GM20000 (cell line): Measurements from ENCODE around the gene TXLNA.
A peak's percentile ranks its signal among the peaks of the same experiment; 100 is the strongest.
"Not testable (repeated sequence)": the region's sequence is repeated elsewhere in the genome, so short reads cannot be mapped to it uniquely, and the experiment has no call there.

ENCODE experiments used
- DNase-seq: peaks from one replicate; pipeline ENCODE4 v3.0.0; 2012; ENCODE audit warnings: low spot score
- TF ChIP-seq, protein P1 (sequence below): IDR thresholded peaks from 2 replicates; pipeline ENCODE4 v1.5.1; 2012; ENCODE audit warnings: mild to moderate bottlenecking, control low read depth; ENCODE audit errors: extremely low read depth, missing control alignments

Gene TXLNA

DNA sequence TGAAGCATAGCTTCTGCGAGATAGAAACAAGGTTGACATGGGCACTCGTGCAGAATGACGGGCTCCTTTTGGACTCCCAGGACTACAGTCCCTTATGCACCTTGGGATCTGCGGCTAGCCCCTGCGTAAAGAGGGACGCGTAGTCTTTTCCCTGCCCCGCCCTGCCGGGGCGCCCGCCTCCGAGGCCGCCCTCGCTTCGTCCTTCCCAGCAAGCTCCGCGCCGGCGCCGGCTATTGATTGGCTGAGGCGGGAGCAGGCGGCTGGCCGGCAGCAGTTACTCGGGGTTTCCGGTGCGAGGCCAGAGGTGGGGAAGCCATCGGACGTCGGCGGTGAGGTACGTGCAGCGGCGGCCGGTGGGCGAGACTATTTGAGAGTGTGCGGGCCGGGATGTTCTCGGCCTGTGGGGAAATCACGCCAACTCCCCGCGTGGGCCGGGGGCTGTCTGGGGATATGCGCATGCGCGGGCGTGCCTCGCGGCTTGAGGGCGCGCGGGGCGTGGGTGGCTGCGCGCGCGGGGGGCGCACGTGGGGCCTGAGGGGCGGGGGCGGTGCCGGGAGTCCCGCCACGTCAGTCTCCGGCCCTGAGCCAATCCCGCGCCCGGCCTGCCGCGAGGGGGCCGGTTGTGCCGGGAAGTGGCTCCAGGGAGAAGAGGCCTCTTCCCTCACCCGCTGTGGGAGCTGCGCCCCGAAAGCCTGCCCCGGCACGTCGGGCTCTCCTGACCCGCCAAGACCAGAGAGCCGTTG is at the start of gene TXLNA:
Gene TXLNA (plus strand): TSS at position 233 of the 743 bp plus-strand sequence. CDS start 671 bp downstream, outside the sequence.
- DNase-seq: peak; percentile 98
- TF ChIP-seq, protein P1, sequence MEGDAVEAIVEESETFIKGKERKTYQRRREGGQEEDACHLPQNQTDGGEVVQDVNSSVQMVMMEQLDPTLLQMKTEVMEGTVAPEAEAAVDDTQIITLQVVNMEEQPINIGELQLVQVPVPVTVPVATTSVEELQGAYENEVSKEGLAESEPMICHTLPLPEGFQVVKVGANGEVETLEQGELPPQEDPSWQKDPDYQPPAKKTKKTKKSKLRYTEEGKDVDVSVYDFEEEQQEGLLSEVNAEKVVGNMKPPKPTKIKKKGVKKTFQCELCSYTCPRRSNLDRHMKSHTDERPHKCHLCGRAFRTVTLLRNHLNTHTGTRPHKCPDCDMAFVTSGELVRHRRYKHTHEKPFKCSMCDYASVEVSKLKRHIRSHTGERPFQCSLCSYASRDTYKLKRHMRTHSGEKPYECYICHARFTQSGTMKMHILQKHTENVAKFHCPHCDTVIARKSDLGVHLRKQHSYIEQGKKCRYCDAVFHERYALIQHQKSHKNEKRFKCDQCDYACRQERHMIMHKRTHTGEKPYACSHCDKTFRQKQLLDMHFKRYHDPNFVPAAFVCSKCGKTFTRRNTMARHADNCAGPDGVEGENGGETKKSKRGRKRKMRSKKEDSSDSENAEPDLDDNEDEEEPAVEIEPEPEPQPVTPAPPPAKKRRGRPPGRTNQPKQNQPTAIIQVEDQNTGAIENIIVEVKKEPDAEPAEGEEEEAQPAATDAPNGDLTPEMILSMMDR: no peak

DNA sequence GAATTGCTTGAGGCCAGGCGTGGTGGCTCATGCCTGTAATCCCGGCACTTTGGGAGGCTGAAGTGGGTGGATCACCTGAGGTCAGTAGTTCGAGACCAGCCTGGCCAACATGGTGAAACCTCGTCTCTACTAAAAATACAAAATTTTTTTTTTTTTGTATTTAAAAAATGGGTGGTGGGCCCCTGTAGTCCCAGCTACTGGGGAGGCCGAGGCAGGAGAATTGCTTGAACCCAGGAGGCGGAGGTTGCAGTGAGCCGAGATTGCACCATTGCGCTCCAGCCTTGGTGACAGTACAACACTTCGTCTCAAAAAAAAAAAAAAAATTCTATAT is 45.6 kb upstream of the TXLNA start:
- DNase-seq: not testable (repeated sequence)

DNA sequence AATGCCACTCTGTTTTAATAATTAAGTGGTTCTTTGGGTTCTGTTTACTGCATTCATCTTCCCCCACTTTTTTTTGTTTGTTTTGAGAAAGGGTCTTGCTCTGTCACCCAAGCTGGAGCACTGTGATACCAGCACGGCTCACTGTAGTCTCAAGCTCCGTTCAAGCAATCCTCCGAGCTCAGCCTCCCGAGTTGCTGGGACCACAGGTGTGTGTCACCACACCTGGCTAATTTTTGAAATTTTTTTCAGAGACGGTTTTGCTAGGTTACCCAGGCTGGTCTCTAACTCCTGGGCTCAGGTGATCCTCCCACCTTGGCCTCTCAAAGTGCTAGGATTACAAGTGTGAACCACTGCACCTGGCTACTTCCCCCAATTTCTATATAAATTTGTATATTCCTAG is 42.4 kb upstream of the TXLNA start:
- TF ChIP-seq, protein P1: no peak

DNA sequence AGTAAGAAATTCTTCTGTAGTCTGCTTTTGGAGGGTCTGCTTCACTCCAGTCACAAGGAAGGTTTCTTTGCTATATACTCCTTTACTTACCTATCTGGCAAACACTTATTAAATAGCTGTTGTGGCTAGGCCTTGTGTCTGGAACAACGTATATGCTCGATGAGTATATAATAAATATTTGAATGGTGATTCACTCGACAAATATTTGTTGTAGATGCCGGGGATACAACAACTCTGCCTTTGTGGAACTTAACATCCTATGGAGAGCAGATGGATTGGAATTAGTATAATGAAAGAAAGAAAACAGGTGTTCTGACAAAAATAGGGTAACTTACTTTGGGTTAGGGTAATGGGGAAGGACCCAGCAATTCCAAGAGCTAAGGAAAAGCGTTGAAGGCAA is 40.5 kb upstream of the TXLNA start:
- TF ChIP-seq, protein P1: no peak
- no peak for DNase-seq

More for the DNA sequence above, 42.4 kb upstream of the TXLNA start:
- no peak for DNase-seq

DNA sequence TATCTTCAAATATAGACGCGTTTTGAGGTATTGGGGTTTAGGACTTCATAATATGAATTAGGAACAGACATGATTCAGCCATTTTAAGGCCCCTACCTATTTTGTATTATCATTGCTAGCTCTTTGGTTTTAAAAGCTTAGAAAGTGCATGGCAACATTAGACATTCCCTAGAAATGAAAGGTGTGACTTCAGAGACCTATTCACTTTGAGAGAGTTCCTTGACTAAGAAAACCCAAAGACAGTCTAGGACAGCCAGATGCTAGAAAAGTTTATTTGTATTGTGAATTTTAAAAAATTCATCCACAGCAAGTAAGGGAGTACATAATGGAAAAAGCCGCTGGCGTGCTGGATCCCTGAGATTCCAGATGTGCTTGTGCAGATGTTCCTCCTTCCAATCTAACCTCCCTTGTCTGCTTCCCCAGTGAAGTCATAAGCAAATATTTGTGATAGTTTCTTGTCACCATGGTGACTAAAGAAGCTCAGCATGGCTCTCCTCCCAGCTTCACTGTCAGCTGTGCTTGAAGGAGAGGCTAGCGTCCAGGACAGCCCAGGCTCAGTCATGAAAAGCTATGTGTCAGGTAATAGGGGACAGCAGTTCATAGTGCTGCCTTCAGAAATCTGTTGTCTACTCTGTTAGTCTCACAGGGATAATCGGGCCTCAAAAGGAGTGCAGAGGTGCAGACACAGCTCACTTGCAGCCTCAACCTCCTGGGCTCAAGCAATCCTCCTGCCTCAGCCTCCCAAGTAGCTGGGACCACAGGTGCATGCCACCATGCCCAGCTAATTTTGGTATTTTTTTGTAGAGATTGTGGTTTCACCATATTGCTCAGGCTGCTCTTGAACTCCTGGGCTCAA is 36.8 kb upstream of the TXLNA start:
- no peak for DNase-seq
- TF ChIP-seq, protein P1: no peak

DNA sequence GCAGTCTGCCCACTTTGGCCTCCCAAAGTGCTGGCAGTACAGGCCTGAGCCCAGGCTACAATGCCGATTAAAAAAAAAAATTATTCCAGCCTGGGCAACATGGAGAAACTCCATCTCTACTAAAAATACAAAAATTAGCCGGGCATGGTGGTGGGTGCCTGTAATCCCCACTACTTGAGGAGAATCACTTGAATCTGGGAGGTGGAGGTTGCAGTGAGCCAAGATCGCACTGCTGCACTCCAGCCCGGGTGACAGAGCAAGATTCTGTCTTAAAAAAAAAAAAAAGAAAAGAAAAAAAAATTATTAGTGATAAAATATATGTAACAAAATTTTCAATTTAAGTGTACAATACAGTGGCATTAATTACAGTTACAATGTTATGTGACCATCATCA is 36.2 kb upstream of the TXLNA start:
- not testable (repeated sequence) for DNase-seq

DNA sequence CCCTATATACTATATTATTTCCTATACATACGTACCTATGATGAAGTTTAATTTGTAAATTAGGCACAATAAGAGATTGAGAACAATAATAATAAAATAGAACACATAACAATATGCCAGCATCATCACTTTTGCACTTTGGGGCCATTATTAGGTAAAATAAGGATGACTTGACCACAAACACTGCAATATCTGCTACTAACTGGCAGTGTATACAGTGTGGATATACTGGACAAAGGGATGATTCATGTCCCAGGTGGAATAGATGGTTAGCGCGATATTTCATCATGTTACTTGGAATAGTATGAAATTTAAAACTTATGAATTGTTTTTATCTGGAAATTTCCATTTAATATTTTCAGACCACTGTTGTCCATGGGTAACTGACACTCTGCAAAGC is 35.4 kb upstream of the TXLNA start:
- TF ChIP-seq, protein P1: no peak
- DNase-seq: no peak

DNA sequence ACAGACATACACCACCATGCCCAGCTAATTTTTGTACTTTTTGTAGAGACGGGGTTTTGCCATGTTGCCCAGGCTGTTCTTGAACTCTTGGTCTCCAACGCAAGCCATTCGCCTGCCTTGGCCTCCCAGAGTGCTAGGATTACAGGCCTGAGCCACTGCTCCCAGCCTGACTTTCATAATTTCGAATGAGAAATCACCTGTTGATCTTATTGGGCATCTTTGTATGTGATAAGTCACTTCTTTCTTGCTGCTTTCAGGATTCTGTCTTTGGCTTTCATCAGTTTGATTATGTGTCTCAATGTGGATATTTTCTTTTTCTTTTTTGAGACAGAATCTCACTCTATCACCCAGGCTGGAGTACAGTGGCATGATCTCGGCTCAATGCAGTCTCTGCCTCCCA is 31.7 kb upstream of the TXLNA start:
- DNase-seq: not testable (repeated sequence)

DNA sequence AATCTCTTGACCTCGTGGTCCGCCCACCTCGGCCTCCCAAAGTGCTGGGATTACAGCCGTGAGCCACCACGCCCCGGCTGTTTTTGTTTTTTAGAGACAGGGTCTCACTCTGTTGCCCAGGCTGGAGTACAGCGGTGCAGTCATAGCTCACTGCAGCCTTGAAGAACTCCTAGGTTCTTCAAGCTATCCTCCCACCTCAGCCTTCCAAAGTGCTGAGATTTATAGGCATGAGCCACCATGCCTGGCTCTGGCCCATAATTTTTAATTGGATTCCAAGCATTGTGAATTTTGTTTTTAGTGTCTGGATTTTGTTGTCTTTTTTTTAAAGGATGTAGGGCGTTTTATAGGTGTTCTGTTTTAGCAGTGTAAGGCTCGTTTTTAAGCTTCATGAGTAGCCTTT is 28.6 kb upstream of the TXLNA start:
- no peak for DNase-seq
- TF ChIP-seq, protein P1: no peak
